NCI-H748 treated with DMSO at 0.1 percent for 48 hours (cell line): ENCODE measurements around the gene CLCA4.

Experiments used
- DNase-seq: peaks from one replicate; lab custom pipeline; 2025; lab: John Stamatoyannopoulos, UW

CLCA4 gene

GRCh38 chr1:86616871-86617270 lies 70.0 kb downstream of the CLCA4 start:
- DNase-seq, result no peak

- no peak for DNase-seq
These were observed 71.5 kb downstream of the CLCA4 start for GRCh38 chr1:86618358-86618757.

GRCh38 chr1:86619313-86619712 lies 72.4 kb downstream of the CLCA4 start:
- DNase-seq, result no peak

- DNase-seq, result no peak
These were observed 74.4 kb downstream of the CLCA4 start for GRCh38 chr1:86621286-86621685.
